Measurements from ENCODE around the gene HCN3. TPM values are rescaled to one million over a fixed set of nuclear protein-coding genes. Genes with fewer than 3 reads are reported as not detected.

Gene HCN3
- polyA plus RNA-seq, 1 donor from 2014 or later = 53.2 TPM

- Histone ChIP-seq H3K9ac (ENCODE audit: low read length) (peak overlapping the region; percentile 97), H3K27ac (ENCODE audit: low read length) (peak overlapping the region; percentile 100), H3K79me2 (replicated peaks; ENCODE audit: insufficient read depth, low read length) (no peaks in the 10 kb centered on the region)
Observed at GRCh38 chr1:155277902-155278688, 832 bp downstream of the HCN3 start.

More at GRCh38 chr1:155277902-155278688, 832 bp downstream of the HCN3 start:
- no peaks in the 10 kb centered on the region for H3K36me3 ChIP-seq (ENCODE audit: insufficient read depth, low read length)
- peaks cover 10% of the 10 kb centered on the region for H3F3A ChIP-seq (ENCODE audit: insufficient read depth, low read length, poor library complexity, severe bottlenecking)
- no peaks in the 10 kb centered on the region for H4K20me1 ChIP-seq (ENCODE audit: insufficient read depth)
- H2AFZ ChIP-seq (ENCODE audit: low read depth, low read length) = peak overlapping the region; percentile 86
- H3K9me2 ChIP-seq (ENCODE audit: insufficient read depth, low read length) = no peaks in the 10 kb centered on the region
- H3K4me2 ChIP-seq (ENCODE audit: low read length) = peak overlapping the region; percentile 98
- TF ChIP-seq RAD21 (conservative IDR thresholded peaks at IDR 0.05) = peak; percentile 77
- TF ChIP-seq MXI1 (conservative IDR thresholded peaks at IDR 0.05; ENCODE audit: poor library complexity, severe bottlenecking) = peak; percentile 30
- TF ChIP-seq EP300 (conservative IDR thresholded peaks at IDR 0.05; ENCODE audit: poor library complexity, severe bottlenecking) = peak; percentile 67
- TF ChIP-seq REST (IDR thresholded peaks at IDR 0.05; ENCODE audit: borderline replicate concordance) = peak; percentile 71
- peak; percentile 81 for TF ChIP-seq POLR2AphosphoS5 (IDR thresholded peaks at IDR 0.05)
- TF ChIP-seq CTCF (IDR thresholded peaks at IDR 0.05; ENCODE audit: poor library complexity, severe bottlenecking) = peak; percentile 84
- peak; percentile 89 for TF ChIP-seq TAF1 (IDR thresholded peaks at IDR 0.05; ENCODE audit: low read depth)
- peak; percentile 72 for TF ChIP-seq SMC3 (conservative IDR thresholded peaks at IDR 0.05; ENCODE audit: poor library complexity)
- no peak for TF ChIP-seq EZH2 (IDR thresholded peaks at IDR 0.05; ENCODE audit: borderline replicate concordance, insufficient read depth, low read length, poor library complexity, severe bottlenecking)
- no peaks in the 10 kb centered on the region for H3K27me3 ChIP-seq (ENCODE audit: insufficient read depth, low read depth, low read length)
- no peaks in the 10 kb centered on the region for H3K9me3 ChIP-seq (ENCODE audit: low read length)
- H3K4me3 ChIP-seq (ENCODE audit: low read length) = peak overlapping the region; percentile 96
